Urinary bladder (tissue), 4 donors: ENCODE data around the gene CNP. TPM values are rescaled to one million over a fixed set of nuclear protein-coding genes. Genes with fewer than 3 reads are reported as not detected.
"Not testable (repeated sequence)": the region's sequence is repeated elsewhere in the genome, so short reads cannot be mapped to it uniquely, and the experiment has no call there.

Experiments
- DNase-seq: peaks from one replicate; pipeline ENCODE4 v3.0.0-alpha.2; 2015; ENCODE audit errors: extremely low spot score
- H3K27ac ChIP-seq: one replicate; pipeline ENCODE4 v1.5.1; 2013; ENCODE audit warnings: low read depth, mild to moderate bottlenecking, moderate library complexity
- H3K36me3 ChIP-seq: one replicate; pipeline ENCODE4 v1.6.1; 2013; ENCODE audit warnings: mild to moderate bottlenecking, moderate library complexity; ENCODE audit not compliant: insufficient read depth
- H3K4me1 ChIP-seq: one replicate; pipeline ENCODE4 v1.6.1; 2013; ENCODE audit warnings: mild to moderate bottlenecking, moderate library complexity; ENCODE audit not compliant: insufficient read depth
- H3K4me3 ChIP-seq: one replicate; pipeline ENCODE4 v1.5.1; 2013; ENCODE audit warnings: low read depth, low read length
- WGBS: extraction: QIAGEN DNeasy Blood & Tissue Kit; methylation state at CpG from one replicate; pipeline ENCODE4 v1.1.7; 2013; 5-methylcytosine and 5-hydroxymethylcytosine counted together
- polyA plus RNA-seq: library from polyadenylated mRNA; stranded (reverse); fragments of 200-250 nt; gene quantifications from one replicate; pipeline ENCODE4 v1.2.3, GENCODE V29; 2013
- total RNA-seq: library from RNA; depleted of rRNA; stranded (reverse); fragments of >200 nt; gene quantifications from one replicate; pipeline ENCODE4 v1.2.3, GENCODE V29; 2014
- donor health status: healthy with polysubstance abuse.
- donor health status: healthy.

Gene CNP
- total and polyA plus RNA-seq, 2 donors: 28.7 to 66.6 TPM

DNA sequence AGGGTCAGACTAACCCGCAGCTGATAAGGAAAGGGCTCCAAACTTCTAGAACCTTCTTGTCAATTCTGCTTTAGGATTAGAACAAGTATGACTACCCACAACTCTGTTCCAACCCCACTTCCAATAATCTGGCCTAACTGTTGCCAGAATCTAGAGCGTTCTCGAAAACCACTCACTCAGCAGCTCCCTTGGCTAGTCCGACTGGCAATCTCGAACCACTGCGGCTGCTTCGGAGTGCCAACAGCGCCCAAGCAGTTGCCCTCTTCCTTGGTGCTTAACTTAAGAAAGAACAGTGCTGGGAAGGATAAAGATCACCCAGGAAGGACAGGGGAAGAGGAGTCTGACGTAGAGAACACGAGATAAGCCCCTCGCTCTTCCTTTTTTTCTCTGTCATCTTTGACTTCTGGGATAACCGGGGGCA lies 49.8 kb downstream of the CNP start:
- Histone ChIP-seq H3K36me3 (no peaks in the 10 kb centered on the region), H3K27ac (no peak overlapping the region), H3K4me1 (no peaks in the 10 kb centered on the region), H3K4me3 (peak overlapping the region; percentile 87)
- WGBS: 5% methylated on average over 12 of the region's 12 CpGs
- no peak for DNase-seq

DNA sequence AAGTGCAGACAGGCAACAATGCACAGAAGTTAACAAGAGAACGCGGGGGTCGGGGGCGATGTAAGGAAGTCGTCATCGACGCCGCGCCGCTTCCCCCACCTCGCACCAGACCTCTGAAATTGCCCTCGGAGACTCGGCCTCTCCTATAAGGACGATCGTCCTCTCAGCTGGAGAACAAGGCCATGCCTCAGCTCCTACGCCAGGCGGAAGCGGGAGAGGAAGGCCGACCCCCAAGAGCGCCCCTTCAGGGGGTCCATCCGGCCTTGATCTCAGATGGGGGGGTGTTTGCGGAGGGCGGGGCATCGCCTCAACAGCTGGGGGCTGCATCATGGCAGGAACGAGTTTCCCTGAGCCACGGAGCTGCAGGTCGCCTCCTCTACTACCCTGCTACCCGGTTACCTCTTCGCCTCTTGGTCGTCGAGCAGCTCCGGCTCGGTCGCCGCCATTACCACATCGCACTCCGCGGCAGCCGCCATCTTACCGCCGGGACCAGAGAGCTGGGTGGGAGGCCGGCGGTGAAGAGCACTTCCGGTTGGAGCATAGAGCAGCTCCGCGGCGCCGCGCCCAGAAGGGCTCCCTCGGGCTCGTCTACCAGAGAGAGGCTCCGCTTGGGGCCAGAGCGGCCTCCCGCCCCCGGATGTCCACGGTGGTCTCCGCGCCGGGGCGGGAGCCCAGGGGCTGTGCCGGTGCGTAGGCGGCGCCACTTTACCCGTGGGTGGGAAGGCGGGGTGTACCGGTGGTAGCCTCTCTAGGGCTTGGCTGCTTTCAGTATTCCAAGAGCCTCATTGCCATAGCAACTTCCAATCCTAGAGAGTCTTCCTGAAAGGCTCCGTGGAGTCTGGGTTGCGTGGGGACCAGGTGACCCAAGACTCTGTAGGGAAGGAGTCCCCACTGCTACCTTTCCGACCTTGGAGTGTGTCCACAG lies 50.6 kb downstream of the CNP start, which contains the start of gene DNAJC7:
DNAJC7 (minus strand) TSS at position 499 of the 925 bp plus-strand sequence; CDS start at position 476, 23 bp downstream.
- H3K4me1 ChIP-seq: no peaks in the 10 kb centered on the region
- peak within 1 kb of the TSS; percentile 88 for H3K27ac ChIP-seq
- no peaks in the 10 kb centered on the region for H3K36me3 ChIP-seq
- under 1% methylated on average over 70 of the region's 70 CpGs for WGBS
- H3K4me3 ChIP-seq: peak within 1 kb of the TSS; percentile 87
- peak; percentile 72 for DNase-seq

DNA sequence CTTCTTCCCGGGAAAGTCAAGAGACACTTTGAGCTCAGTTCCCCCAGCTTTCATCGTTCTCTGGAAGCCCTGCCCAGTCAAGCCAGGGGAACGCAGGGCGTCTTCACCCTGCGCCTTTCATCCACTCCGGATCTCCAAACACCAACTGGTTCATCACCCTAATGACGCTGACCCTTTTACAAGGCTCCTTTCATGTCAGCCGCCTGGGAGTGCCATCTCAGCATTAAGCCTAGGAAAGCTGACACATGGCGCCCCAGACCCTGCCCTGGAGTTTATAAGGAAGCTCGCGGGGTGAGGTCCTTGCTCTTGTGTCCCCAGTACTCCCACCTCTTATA lies 51.2 kb downstream of the CNP start:
- 2% methylated on average over 11 of the region's 11 CpGs for WGBS
- peaks cover 3% of the 10 kb centered on the region for H3K36me3 ChIP-seq
- peak overlapping the region; percentile 87 for H3K4me3 ChIP-seq
- H3K27ac ChIP-seq: peak overlapping the region; percentile 88
- H3K4me1 ChIP-seq: no peaks in the 10 kb centered on the region
- DNase-seq: no peak

DNA sequence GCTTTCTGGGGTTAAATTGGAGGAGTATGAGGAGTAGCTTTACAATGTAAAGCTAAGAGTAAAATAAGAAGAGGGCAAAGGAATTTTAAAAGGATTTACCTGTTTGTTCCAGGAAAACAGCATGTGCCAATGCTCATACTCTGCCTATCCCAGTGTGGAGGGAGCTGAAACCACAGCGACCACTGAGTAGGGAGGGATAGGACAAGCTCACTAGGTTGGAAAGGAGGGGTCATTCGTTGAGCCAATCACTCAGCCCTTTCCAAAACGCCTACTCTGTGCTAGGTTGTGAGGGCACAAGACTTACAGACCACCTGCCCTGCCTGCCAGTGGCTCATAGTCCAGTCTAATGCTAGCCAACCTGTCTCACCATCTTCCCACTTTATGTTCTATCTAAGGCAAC lies 51.7 kb downstream of the CNP start:
- 21% methylated on average over 3 of the region's 3 CpGs for WGBS
- Histone ChIP-seq H3K27ac (no peak overlapping the region), H3K4me1 (no peaks in the 10 kb centered on the region), H3K36me3 (peaks cover 3% of the 10 kb centered on the region), H3K4me3 (peak overlapping the region; percentile 87)
- DNase-seq: no peak

DNA sequence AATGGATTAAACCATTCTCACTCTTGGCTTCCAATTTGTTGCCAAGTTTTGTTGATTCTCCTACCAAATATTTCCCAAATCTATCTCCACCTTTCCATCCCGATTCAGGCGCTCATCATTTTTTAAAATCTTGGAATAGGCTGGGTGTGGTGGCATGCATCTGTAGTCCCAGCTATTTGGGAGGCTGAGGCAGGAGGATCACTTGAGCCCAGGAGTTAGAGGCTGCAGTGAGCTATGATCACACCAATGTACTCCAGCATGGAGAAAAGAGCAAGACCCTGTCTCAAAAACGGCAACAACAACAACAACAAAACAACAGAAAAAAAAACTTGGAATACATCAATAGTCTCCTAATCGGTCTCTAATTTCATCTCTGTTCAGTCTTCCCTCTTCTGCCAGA lies 52.4 kb downstream of the CNP start:
- Histone ChIP-seq H3K27ac (no peak overlapping the region), H3K4me3 (no peak overlapping the region), H3K4me1 (no peaks in the 10 kb centered on the region), H3K36me3 (peaks cover 3% of the 10 kb centered on the region)
- no peak for DNase-seq
- WGBS: 93% methylated on average over 4 of the region's 4 CpGs

DNA sequence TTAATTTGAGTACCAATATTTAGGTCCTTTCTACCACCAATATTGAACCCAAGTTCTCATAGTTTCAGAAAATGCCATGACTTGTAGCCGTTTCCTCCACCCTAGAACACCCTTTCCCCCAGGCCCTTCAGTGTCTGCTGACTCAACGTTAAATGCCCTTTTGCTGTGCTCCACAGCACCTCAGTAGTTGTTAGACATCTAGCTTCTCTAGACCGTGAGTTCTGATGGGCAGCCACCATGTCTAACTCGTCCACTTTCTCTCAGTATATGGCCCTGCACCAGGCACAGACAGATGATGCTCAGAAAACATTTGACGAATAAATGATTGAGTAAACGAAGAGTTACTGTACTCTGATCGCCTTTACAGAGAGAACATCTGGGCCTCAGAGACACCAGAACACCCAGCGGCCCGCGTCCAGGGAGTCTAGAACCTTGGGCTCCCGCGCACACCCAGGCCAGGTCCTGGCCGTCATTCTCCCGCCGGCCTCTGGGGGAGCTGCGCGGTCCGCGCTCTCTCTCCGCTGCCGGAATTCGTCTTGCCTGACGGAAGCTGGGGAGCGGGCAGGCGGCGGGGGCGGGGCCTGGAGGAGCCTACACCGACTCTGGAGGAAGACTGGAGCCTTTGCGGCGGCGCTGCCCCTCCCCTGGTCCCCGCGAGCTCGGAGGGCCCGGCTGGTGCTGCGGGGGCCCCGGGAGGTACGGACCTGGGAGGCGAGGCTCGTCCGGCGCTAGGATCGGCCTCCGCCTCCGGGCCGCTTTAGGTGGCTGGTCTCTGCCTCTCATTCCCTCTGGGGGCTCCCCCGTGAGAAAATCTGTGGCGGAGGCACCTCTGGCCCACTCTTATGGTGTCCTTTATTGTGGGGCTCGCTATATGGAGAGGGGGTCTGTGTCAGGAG lies 53.2 kb downstream of the CNP start, which contains the start of gene NKIRAS2:
NKIRAS2 (plus strand) TSS at position 582 of the 896 bp plus-strand sequence. CDS start 1,488 bp downstream, outside the sequence.
- 6% methylated on average over 49 of the region's 49 CpGs for WGBS
- DNase-seq: peak; percentile 54

DNA sequence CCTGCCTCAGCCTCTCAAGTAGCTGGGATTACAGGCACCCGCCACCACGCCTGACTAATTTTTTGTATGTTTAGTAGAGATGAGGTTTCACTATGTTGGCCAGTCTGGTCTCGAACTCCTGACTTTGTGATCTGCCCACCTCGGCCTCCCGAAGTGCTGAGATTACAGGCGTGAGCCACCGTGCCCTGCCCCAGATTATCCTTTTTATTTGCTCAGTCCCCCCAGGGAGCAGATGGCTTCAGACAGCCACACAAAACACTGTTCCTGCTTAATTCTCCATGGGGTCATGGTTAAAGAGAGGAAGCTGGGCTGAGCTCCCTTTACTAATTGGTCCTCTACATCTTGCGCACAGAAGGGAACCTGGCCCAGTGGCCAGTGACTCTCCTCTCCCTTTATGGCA lies 54.2 kb downstream of the CNP start:
- 74% methylated on average over 8 of the region's 8 CpGs for WGBS
- H3K4me1 ChIP-seq, H3K4me3 ChIP-seq, H3K36me3 ChIP-seq, DNase-seq, H3K27ac ChIP-seq: not testable (repeated sequence)

More for the DNA sequence above, 53.2 kb downstream of the CNP start, which contains the start of gene NKIRAS2:
- peaks cover 3% of the 10 kb centered on the region for H3K36me3 ChIP-seq
- H3K4me3 ChIP-seq: peak within 1 kb of the TSS; percentile 96
- H3K27ac ChIP-seq: peak within 1 kb of the TSS; percentile 82
- H3K4me1 ChIP-seq: no peaks in the 10 kb centered on the region

DNA sequence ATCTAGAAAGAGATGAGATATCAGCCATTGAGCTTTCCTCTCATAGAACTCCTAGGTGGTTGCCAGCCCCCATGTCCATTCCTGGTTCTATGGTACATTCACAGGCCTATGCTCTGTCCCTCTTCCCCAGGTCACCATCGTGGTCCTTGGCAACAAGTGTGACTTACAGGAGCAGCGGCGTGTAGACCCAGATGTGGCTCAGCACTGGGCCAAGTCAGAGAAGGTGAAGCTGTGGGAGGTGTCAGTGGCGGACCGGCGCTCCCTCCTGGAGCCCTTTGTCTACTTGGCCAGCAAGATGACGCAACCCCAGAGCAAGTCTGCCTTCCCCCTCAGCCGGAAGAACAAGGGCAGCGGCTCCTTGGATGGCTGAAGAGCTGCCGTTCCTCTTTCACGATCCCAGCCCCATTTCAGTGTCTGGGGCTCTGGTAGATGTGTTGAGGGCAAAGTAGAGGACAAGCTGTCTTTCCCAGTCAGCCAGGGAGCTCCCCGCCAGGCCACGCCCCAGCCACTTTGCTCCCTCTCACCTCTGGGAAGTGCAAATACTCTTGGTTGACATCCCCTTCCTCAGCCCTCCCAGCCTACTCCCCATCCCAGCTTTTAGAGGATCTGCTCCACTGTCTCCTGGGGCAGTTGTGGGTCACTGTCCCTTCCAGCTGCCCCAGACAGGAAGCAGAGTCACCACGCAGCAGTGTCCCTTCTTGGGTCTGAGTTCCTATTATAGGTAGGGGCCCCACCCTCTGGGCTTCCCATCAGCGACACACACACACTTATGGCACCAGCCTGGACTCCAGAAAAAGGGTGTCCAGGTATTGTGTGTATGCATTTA lies 57.1 kb downstream of the CNP start:
- 80% methylated on average over 15 of the region's 15 CpGs for WGBS

DNA sequence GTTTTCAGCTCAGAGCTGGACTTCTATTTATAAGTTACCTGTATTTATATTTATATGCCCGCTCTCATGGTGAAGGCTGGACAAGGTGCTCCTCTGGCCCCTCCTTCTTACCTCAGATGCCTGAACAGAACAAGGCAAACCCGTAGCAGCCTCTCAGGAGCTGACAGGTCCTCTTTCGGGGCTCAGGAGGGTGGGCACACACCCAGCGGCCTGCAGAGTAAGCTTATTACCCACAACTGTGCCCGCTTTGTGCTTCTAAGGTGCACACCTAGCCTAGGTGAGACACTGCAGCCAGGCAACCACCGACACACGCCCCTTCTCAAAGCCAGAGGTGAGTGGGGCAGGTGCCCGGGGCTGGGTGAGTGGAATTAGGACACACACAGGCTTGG lies 58.6 kb downstream of the CNP start:
- Histone ChIP-seq H3K36me3 (peaks cover 3% of the 10 kb centered on the region), H3K4me3 (no peak overlapping the region), H3K27ac (no peak overlapping the region), H3K4me1 (no peaks in the 10 kb centered on the region)
- no peak for DNase-seq
- 64% methylated on average over 8 of the region's 8 CpGs for WGBS

More for the DNA sequence above, 57.1 kb downstream of the CNP start:
- H3K27ac ChIP-seq: no peak overlapping the region
- no peak for DNase-seq
- peaks cover 3% of the 10 kb centered on the region for H3K36me3 ChIP-seq
- H3K4me1 ChIP-seq: no peaks in the 10 kb centered on the region
- H3K4me3 ChIP-seq: no peak overlapping the region

DNA sequence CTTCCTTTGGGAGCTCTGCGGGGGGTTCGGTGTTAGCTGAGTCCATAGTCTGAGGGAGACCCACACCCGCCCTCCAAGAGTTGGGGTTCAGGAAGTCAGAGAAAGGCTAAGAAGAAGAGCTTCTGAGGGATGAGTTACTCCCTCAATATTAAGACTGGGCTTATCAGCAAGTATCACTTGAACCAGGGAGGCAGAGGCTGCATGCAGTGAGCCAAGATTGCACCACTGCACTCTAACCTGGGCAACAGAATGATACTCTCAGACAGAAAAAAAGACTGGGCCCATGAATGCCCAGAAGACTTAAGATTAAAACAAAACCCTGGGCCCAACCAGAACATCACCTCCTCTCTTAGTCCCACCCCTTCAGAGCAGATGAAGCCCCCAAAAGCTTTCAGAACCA lies 59.3 kb downstream of the CNP start:
- no peak overlapping the region for H3K4me3 ChIP-seq
- H3K36me3 ChIP-seq: peaks cover 3% of the 10 kb centered on the region
- no peaks in the 10 kb centered on the region for H3K4me1 ChIP-seq
- 97% methylated on average over 3 of the region's 3 CpGs for WGBS
- DNase-seq: no peak
- no peak overlapping the region for H3K27ac ChIP-seq

DNA sequence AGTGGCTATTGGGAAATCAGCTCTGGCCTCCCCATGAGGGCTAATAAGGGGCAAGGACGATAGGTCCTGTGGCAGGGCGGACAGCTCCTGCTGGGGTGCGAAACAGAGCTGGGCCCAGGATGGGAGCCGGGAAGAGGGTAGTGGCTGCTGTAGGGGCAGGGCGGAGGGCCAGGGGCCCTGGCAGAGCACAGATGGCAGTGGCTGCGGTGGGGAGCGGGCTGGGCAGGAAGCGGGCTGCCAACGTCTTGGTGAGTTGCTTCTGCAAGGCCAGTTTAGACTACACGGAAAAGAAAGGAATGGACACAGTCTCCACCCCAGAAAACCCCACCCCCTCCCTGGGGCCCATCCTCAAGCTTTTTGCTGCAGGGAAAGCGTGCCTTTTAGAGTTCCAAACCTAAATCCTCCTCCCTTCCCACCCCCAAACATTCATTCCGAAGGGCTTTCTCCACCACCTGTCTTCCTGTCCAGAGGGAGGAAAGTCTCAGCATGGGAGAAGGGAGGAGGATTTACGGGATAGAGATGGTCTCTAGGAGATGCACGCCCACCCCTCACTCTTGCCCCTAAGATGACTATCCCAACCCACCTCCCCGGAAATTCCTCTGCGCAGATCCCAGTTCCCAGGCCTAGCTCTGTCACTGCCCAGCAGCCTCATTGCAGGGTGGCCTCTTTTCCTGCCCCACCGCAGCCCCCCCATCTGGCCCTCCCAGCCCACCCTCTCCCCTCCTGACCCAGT lies 60.4 kb downstream of the CNP start:
- Histone ChIP-seq H3K27ac (no peak overlapping the region), H3K4me3 (no peak overlapping the region), H3K4me1 (no peaks in the 10 kb centered on the region), H3K36me3 (peaks cover 3% of the 10 kb centered on the region)
- DNase-seq: no peak
- WGBS: 27% methylated on average over 17 of the region's 17 CpGs
